ENCODE data around the gene ARHGAP11A.

ARHGAP11A gene

DNA sequence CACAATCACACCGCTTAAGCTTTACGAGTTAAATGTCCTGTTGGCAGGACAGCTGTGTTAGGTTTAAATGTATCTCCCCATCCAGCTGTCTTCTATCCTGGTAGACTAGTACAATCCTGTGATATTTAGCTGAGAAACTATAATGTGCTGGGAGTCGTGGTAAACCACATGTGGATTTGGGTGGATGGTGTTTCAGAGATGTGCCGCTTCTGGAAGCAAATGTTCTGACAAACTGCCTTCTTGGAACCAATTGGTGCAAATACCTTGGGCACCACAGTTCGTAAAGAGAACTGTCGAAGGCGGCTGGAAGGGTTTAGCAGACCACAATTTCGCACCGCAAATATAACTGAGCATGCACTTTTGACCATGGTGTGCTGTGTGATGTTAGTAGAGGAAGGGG lies 41.2 kb downstream of the ARHGAP11A start:
- Histone ChIP-seq H3K36me3 (ENCODE audit: control insufficient read depth, insufficient read depth, low read length) (no peaks in the 10 kb centered on the region), H3K4me3 (ENCODE audit: low read depth, low read length) (no peak overlapping the region), H3K4me1 (ENCODE audit: control insufficient read depth, insufficient read depth, low read length) (peaks cover 18% of the 10 kb centered on the region), H3K27ac (ENCODE audit: low read depth, low read length) (no peak overlapping the region), H3K9me3 (ENCODE audit: control insufficient read depth, insufficient read depth, low read depth, low read length) (no peaks in the 10 kb centered on the region), H3K27me3 (ENCODE audit: control insufficient read depth, insufficient read depth, low read length) (no peaks in the 10 kb centered on the region), H3K9ac (ENCODE audit: low read length) (no peak overlapping the region)

DNA sequence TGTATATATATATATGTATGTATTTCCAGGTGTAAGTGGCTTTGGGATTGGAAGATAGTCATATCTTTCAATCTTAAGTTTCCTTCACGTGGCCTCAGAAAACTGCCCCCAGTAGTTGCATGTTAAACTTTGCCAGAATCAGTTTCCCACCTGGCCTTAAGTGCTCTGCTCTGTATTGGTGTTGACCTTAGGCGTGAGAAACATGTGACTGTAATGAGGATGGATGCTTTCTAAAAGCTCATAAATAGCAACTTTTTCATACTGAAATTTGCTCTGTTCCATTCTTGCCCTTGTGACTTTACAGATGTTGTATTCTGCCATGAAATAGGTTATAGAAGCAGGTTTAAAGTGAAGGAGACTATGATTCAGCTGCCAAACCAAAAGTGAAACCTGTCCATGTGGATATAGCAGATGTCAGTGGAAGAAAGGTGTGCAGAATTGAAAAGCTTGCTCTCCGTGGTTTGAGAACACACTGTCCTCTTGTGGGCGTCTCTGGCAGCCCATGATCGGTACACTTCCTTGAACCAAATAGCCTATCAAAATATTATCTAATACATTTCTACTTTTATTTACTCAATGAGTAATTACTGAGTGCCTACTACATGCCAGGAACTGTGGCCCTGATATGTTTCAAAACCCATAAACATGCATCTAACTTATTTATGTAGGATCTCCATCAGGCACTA lies 42.0 kb downstream of the ARHGAP11A start:
- peaks cover 10% of the 10 kb centered on the region for H3K4me1 ChIP-seq (ENCODE audit: control insufficient read depth, insufficient read depth, low read length)
- H3K27me3 ChIP-seq (ENCODE audit: control insufficient read depth, insufficient read depth, low read length), result no peaks in the 10 kb centered on the region
- H3K36me3 ChIP-seq (ENCODE audit: control insufficient read depth, insufficient read depth, low read length), result no peaks in the 10 kb centered on the region
- H3K9me3 ChIP-seq (ENCODE audit: control insufficient read depth, insufficient read depth, low read depth, low read length), result no peaks in the 10 kb centered on the region
- H3K4me3 ChIP-seq (ENCODE audit: low read depth, low read length), result no peak overlapping the region
- H3K27ac ChIP-seq (ENCODE audit: low read depth, low read length), result no peak overlapping the region
- no peak overlapping the region for H3K9ac ChIP-seq (ENCODE audit: low read length)

DNA sequence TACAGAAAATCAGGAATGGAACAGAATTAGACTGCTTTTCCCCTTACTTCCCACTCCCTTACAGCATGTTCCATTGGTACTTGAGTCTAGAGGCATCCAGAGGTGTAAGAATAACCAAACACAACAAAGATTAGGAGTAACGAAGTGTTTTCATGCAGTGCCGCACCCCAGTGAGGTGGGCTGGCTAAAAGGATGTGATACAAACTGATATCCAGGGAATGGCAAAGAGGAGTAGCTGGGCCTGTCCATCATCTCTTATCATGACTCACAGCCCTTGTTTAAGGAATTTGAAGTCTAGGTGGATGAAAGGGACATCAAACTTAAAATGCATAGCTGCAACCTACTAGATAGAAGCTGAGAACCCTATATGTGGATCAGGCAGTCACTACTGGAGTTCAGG lies 42.6 kb downstream of the ARHGAP11A start:
- Histone ChIP-seq H3K4me1 (ENCODE audit: control insufficient read depth, insufficient read depth, low read length) (peaks cover 8% of the 10 kb centered on the region; the same call in 1 of the 2 replicates), H3K4me3 (ENCODE audit: low read depth, low read length) (no peak overlapping the region), H3K27ac (ENCODE audit: low read depth, low read length) (no peak overlapping the region), H3K27me3 (ENCODE audit: control insufficient read depth, insufficient read depth, low read length) (no peaks in the 10 kb centered on the region), H3K9ac (ENCODE audit: low read length) (no peak overlapping the region), H3K36me3 (ENCODE audit: control insufficient read depth, insufficient read depth, low read length) (no peaks in the 10 kb centered on the region), H3K9me3 (ENCODE audit: control insufficient read depth, insufficient read depth, low read depth, low read length) (no peaks in the 10 kb centered on the region)

- Histone ChIP-seq H3K27ac (ENCODE audit: low read depth, low read length) (no peak overlapping the region), H3K4me1 (ENCODE audit: control insufficient read depth, insufficient read depth, low read length) (peaks cover 1% of the 10 kb centered on the region; the same call in 1 of the 2 replicates), H3K9me3 (ENCODE audit: control insufficient read depth, insufficient read depth, low read depth, low read length) (no peaks in the 10 kb centered on the region), H3K9ac (ENCODE audit: low read length) (no peak overlapping the region), H3K27me3 (ENCODE audit: control insufficient read depth, insufficient read depth, low read length) (no peaks in the 10 kb centered on the region), H3K4me3 (ENCODE audit: low read depth, low read length) (no peak overlapping the region), H3K36me3 (ENCODE audit: control insufficient read depth, insufficient read depth, low read length) (no peaks in the 10 kb centered on the region)
Measured at GRCh38 chr15:32659340-32660155, 44.2 kb downstream of the ARHGAP11A start.

DNA sequence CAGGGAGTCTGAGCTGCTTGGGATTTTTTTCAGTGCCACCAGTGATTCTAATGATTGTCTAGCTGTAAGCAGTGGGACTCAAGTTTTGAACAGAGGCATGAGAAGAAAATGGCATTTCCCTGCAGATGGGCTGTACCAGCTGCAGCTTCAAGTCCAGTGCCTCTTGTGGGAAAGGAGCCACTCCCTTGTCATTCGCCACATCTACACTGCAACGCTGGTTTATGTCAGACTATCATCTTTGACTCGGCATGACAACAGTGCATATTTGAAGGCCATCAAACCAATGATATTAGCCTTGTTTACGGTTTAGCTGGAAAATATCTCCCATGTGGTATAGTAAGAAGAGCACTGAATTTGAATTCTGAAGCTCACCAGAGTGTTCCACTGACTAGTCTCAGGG lies 48.4 kb downstream of the ARHGAP11A start:
- Histone ChIP-seq H3K27ac (ENCODE audit: low read depth, low read length) (no peak overlapping the region), H3K9ac (ENCODE audit: low read length) (no peak overlapping the region), H3K4me3 (ENCODE audit: low read depth, low read length) (no peak overlapping the region), H3K4me1 (ENCODE audit: control insufficient read depth, insufficient read depth, low read length) (peaks cover 6% of the 10 kb centered on the region), H3K27me3 (ENCODE audit: control insufficient read depth, insufficient read depth, low read length) (no peaks in the 10 kb centered on the region), H3K36me3 (ENCODE audit: control insufficient read depth, insufficient read depth, low read length) (no peaks in the 10 kb centered on the region), H3K9me3 (ENCODE audit: control insufficient read depth, insufficient read depth, low read depth, low read length) (no peaks in the 10 kb centered on the region)

GRCh38 chr15:32664796-32665195 lies 49.5 kb downstream of the ARHGAP11A start:
- Histone ChIP-seq H3K4me3 (ENCODE audit: low read depth, low read length) (no peak overlapping the region), H3K27me3 (ENCODE audit: control insufficient read depth, insufficient read depth, low read length) (no peaks in the 10 kb centered on the region), H3K27ac (ENCODE audit: low read depth, low read length) (no peak overlapping the region), H3K9ac (ENCODE audit: low read length) (no peak overlapping the region), H3K4me1 (ENCODE audit: control insufficient read depth, insufficient read depth, low read length) (peaks cover 17% of the 10 kb centered on the region), H3K36me3 (ENCODE audit: control insufficient read depth, insufficient read depth, low read length) (no peaks in the 10 kb centered on the region), H3K9me3 (ENCODE audit: control insufficient read depth, insufficient read depth, low read depth, low read length) (no peaks in the 10 kb centered on the region)

- no peak overlapping the region for H3K4me3 ChIP-seq (ENCODE audit: low read depth, low read length)
Measured at GRCh38 chr15:32667321-32667720, 52.0 kb downstream of the ARHGAP11A start.

GRCh38 chr15:32668942-32669341 lies 53.6 kb downstream of the ARHGAP11A start:
- Histone ChIP-seq H3K4me3 (ENCODE audit: low read depth, low read length) (no peak overlapping the region), H3K27me3 (ENCODE audit: control insufficient read depth, insufficient read depth, low read length) (no peaks in the 10 kb centered on the region), H3K9ac (ENCODE audit: low read length) (no peak overlapping the region), H3K36me3 (ENCODE audit: control insufficient read depth, insufficient read depth, low read length) (no peaks in the 10 kb centered on the region), H3K27ac (ENCODE audit: low read depth, low read length) (no peak overlapping the region; the same call in 1 of the 2 replicates), H3K4me1 (ENCODE audit: control insufficient read depth, insufficient read depth, low read length) (peaks cover 32% of the 10 kb centered on the region), H3K9me3 (ENCODE audit: control insufficient read depth, insufficient read depth, low read depth, low read length) (no peaks in the 10 kb centered on the region)

More at GRCh38 chr15:32667321-32667720, 52.0 kb downstream of the ARHGAP11A start:
- Histone ChIP-seq H3K27ac (ENCODE audit: low read depth, low read length) (no peak overlapping the region), H3K9ac (ENCODE audit: low read length) (no peak overlapping the region), H3K36me3 (ENCODE audit: control insufficient read depth, insufficient read depth, low read length) (no peaks in the 10 kb centered on the region), H3K9me3 (ENCODE audit: control insufficient read depth, insufficient read depth, low read depth, low read length) (no peaks in the 10 kb centered on the region), H3K4me1 (ENCODE audit: control insufficient read depth, insufficient read depth, low read length) (peaks cover 32% of the 10 kb centered on the region), H3K27me3 (ENCODE audit: control insufficient read depth, insufficient read depth, low read length) (no peaks in the 10 kb centered on the region)

DNA sequence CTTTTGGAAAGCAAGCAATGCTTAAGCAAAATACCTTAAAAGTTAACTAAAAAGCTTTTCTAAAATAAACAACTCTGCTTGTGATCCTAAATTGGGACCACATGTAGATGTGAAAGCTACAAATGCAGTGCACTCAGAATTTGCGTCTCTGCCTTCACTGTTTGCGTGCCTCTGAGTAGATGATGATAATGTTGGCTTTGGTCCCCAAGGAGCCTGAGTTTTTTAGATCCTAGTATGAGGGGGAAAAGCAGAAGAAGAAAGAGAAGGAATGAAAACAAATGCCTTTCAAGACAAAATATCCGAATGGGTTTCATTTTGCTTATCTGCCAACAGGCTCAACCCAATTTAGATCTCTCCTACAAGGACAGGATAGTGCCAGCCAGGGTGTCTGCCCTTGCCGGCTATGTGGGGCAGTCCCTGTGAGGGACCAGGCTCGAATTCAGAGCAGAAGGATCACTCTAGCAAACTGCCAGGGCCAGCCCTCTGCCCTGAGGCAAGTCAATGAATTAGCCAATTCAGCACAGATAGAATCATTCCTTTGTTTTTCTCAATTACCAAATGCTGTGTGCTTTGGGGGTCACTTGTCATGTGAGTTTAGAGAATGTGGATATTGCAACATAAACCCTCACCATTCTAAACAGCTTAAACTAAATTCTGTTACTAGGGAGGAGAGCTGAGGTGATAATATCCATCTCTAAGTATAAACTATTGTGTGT lies 54.8 kb downstream of the ARHGAP11A start:
- Histone ChIP-seq H3K4me1 (ENCODE audit: control insufficient read depth, insufficient read depth, low read length) (peaks cover 32% of the 10 kb centered on the region), H3K9me3 (ENCODE audit: control insufficient read depth, insufficient read depth, low read depth, low read length) (no peaks in the 10 kb centered on the region), H3K9ac (ENCODE audit: low read length) (peak overlapping the region; percentile 9), H3K27me3 (ENCODE audit: control insufficient read depth, insufficient read depth, low read length) (no peaks in the 10 kb centered on the region), H3K36me3 (ENCODE audit: control insufficient read depth, insufficient read depth, low read length) (no peaks in the 10 kb centered on the region), H3K27ac (ENCODE audit: low read depth, low read length) (peak overlapping the region; percentile 16; the same call in 1 of the 2 replicates), H3K4me3 (ENCODE audit: low read depth, low read length) (no peak overlapping the region)

- H3K9me3 ChIP-seq (ENCODE audit: control insufficient read depth, insufficient read depth, low read depth, low read length), result no peaks in the 10 kb centered on the region
- peak overlapping the region; percentile 34 for H3K9ac ChIP-seq (ENCODE audit: low read length)
- H3K4me1 ChIP-seq (ENCODE audit: control insufficient read depth, insufficient read depth, low read length), result peaks cover 32% of the 10 kb centered on the region
- H3K27ac ChIP-seq (ENCODE audit: low read depth, low read length), result peak overlapping the region; percentile 16; the same call in 1 of the 2 replicates
- no peak overlapping the region for H3K4me3 ChIP-seq (ENCODE audit: low read depth, low read length)
- H3K27me3 ChIP-seq (ENCODE audit: control insufficient read depth, insufficient read depth, low read length), result no peaks in the 10 kb centered on the region
- no peaks in the 10 kb centered on the region for H3K36me3 ChIP-seq (ENCODE audit: control insufficient read depth, insufficient read depth, low read length)
Measured at GRCh38 chr15:32670623-32671022, 55.3 kb downstream of the ARHGAP11A start.

All from HUES6 (cell line).